Gastrocnemius medialis (tissue), 4 donors: ENCODE measurements around the gene SPOCD1.

Source experiments
- POLR2A ChIP-seq, 2 donors: fragments of 450-650 bp; IDR thresholded peaks; one replicate each; pipeline ENCODE4 v1.6.1; 2017; ENCODE audit warnings: antibody characterized with exemption in 2 of 2, mild to moderate bottlenecking in 2 of 2, moderate library complexity in 2 of 2
- TF ChIP-seq, protein P1 (sequence below), 5 experiments: fragments of 450-650 bp in 3 of 5; fragments of 200-600 bp in 2 of 5; sonication (generic) in 2 of 5; IDR thresholded peaks in 4 of 5; conservative IDR thresholded peaks in 1 of 5; 1 replicate in 4 of 5; 2 replicates in 1 of 5; pipeline ENCODE4 v1.5.1; 2016 to 2019; ENCODE audit warnings: antibody characterized with exemption in 5 of 5, mild to moderate bottlenecking in 3 of 5, moderate library complexity in 3 of 5

DNA sequence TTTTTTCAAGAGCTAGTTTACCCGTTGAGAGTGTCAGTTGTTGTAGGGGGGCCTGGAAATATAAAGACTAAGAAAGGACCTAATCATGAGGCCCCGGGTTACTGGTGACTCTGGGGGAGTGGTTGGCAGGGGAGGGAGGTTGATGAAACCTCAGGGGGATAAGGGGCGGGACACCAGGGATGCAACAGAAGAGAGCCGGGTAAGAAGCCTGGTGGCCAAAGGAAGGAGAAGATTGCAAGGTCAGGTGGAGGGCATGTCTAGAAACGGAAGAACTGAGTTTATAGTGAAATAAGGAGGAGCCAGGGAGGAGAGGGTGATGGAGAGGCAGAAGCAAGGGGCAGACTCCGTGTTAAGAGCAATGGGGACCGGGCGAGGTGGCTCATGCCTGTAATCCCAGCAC lies 12.5 kb upstream of the SPOCD1 start:
- TF ChIP-seq, protein P1, sequence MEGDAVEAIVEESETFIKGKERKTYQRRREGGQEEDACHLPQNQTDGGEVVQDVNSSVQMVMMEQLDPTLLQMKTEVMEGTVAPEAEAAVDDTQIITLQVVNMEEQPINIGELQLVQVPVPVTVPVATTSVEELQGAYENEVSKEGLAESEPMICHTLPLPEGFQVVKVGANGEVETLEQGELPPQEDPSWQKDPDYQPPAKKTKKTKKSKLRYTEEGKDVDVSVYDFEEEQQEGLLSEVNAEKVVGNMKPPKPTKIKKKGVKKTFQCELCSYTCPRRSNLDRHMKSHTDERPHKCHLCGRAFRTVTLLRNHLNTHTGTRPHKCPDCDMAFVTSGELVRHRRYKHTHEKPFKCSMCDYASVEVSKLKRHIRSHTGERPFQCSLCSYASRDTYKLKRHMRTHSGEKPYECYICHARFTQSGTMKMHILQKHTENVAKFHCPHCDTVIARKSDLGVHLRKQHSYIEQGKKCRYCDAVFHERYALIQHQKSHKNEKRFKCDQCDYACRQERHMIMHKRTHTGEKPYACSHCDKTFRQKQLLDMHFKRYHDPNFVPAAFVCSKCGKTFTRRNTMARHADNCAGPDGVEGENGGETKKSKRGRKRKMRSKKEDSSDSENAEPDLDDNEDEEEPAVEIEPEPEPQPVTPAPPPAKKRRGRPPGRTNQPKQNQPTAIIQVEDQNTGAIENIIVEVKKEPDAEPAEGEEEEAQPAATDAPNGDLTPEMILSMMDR (IDR thresholded peaks at IDR 0.05 in 4 of 5, conservative IDR thresholded peaks at IDR 0.05 in 1 of 5) = no peak
- TF ChIP-seq POLR2A (IDR thresholded peaks at IDR 0.05) = no peak
